K562 (cell line): ENCODE data around the gene ESR2. TPM values are rescaled to one million over a fixed set of nuclear protein-coding genes. Genes with fewer than 3 reads are reported as not detected.
A peak's percentile ranks its signal among the peaks of the same experiment; 100 is the strongest.

ENCODE experiments used
- BCOR ChIP-seq: fragments of 450-650 bp; IDR thresholded peaks from 2 replicates; pipeline ENCODE4 v1.6.1; 2016
- BRD9 ChIP-seq: fragments of 450-650 bp; IDR thresholded peaks from 2 replicates; pipeline ENCODE4 v1.6.1; 2018; ENCODE audit warnings: low read depth; ENCODE audit not compliant: partially characterized antibody
- CEBPG ChIP-seq, 3 experiments: fragments of 200-800 bp in 1 of 3; sonication (Bioruptor generic) in 1 of 3; sonication (generic) in 1 of 3; formaldehyde crosslinking in 1 of 3; IDR thresholded peaks in 2 of 3; conservative IDR thresholded peaks in 1 of 3; 2 replicates each; pipeline versions ENCODE4 v1.6.1 to v1.8.0; 2016 to 2022; ENCODE audit warnings: missing compliant biosample characterization in 2 of 3, missing genetic modification characterization in 2 of 3, mild to moderate bottlenecking in 1 of 3, missing genetic modification reagents in 1 of 3
- FOXJ2 ChIP-seq: fragments of 200-800 bp; sonication (Bioruptor generic); IDR thresholded peaks from 2 replicates; pipeline ENCODE4 v1.6.1; 2016; ENCODE audit warnings: missing genetic modification characterization, missing compliant biosample characterization
- FOXJ3 ChIP-seq: sonication (generic); formaldehyde crosslinking; IDR thresholded peaks from 2 replicates; pipeline ENCODE4 v1.4.0; 2020; ENCODE audit warnings: mild to moderate bottlenecking, missing genetic modification reagents
- GTF2B ChIP-seq: IDR thresholded peaks from 2 replicates; pipeline ENCODE4 v1.6.1; 2011; ENCODE audit not compliant: insufficient read length; ENCODE audit errors: extremely low read depth
- GTF2E2 ChIP-seq: fragments of 200-800 bp; sonication (Bioruptor generic); IDR thresholded peaks from 2 replicates; pipeline ENCODE4 v1.6.1; 2016; ENCODE audit warnings: missing genetic modification characterization, missing compliant biosample characterization
- MBD2 ChIP-seq: sonication (generic); IDR thresholded peaks from 2 replicates; pipeline ENCODE4 v1.6.1; 2016; ENCODE audit warnings: low read depth, borderline replicate concordance
- NFIX ChIP-seq: fragments of 250-450 bp; sonication (Bioruptor Pico); IDR thresholded peaks from 2 replicates; pipeline ENCODE4 v1.4.0; 2020; ENCODE audit warnings: low read depth, mild to moderate bottlenecking, moderate library complexity
- RBFOX2 ChIP-seq: fragments of 200-400 bp; formaldehyde crosslinking; IDR thresholded peaks from 2 replicates; pipeline ENCODE4 v1.6.1; 2017; ENCODE audit warnings: low read depth, mild to moderate bottlenecking, low read length, moderate library complexity
- RFX1 ChIP-seq: fragments of 450-650 bp; IDR thresholded peaks from 2 replicates; pipeline ENCODE4 v1.6.1; 2016; ENCODE audit warnings: mild to moderate bottlenecking, moderate library complexity
- SMARCC2 ChIP-seq: fragments of 450-650 bp; IDR thresholded peaks from 2 replicates; pipeline ENCODE4 v1.6.1; 2017; ENCODE audit warnings: antibody characterized with exemption, moderate library complexity, mild to moderate bottlenecking, low read depth
- SPI1 ChIP-seq: IDR thresholded peaks from 2 replicates; pipeline ENCODE4 v1.6.1; 2011; ENCODE audit warnings: low read depth, low read length, control low read depth, borderline replicate concordance
- STAT5B ChIP-seq: fragments of 250-450 bp; sonication (Bioruptor Pico); IDR thresholded peaks from 2 replicates; pipeline ENCODE4 v1.8.0; 2021; ENCODE audit warnings: mild to moderate bottlenecking, inconsistent platforms
- SUPT5H ChIP-seq: fragments of 450-650 bp; IDR thresholded peaks from 2 replicates; pipeline ENCODE4 v1.6.1; 2016
- TAF7 ChIP-seq: fragments of 450-650 bp; IDR thresholded peaks from 2 replicates; pipeline ENCODE4 v1.6.1; 2016; ENCODE audit warnings: missing genetic modification characterization, missing compliant biosample characterization
- ZBTB7A ChIP-seq: IDR thresholded peaks from 2 replicates; pipeline ENCODE4 v1.6.1; 2011; ENCODE audit warnings: low read depth, mild to moderate bottlenecking, low read length, moderate library complexity, borderline replicate concordance; ENCODE audit not compliant: control insufficient read depth
- ZNF444 ChIP-seq: fragments of 250-450 bp; sonication (Bioruptor Pico); IDR thresholded peaks from 2 replicates; pipeline ENCODE4 v1.4.0; 2020; ENCODE audit warnings: mild to moderate bottlenecking, moderate library complexity
- ZNF57 ChIP-seq: fragments of 450-650 bp; formaldehyde crosslinking; IDR thresholded peaks from 2 replicates; pipeline ENCODE4 v1.4.0; 2020; ENCODE audit warnings: mild to moderate bottlenecking, moderate library complexity
- polyA plus RNA-seq, 8 experiments: library from polyadenylated mRNA; depleted of rRNA in 4 of 8; stranded (reverse) in 5 of 8; unstranded in 3 of 8; fragments of >200 nt; fragmentation: Nextera tagmentation in 2 of 8; fragmentation: Illumina TruSeq in 1 of 8; extraction: Ambion mirVana in 2 of 8; extraction: Trizol in 1 of 8; gene quantifications; 2 replicates each; pipeline versions ENCODE4 v1.2.1 to v1.2.3, GENCODE V29; 2011 to 2014; ENCODE audit warnings: inconsistent platforms in 1 of 8, missing spikeins in 1 of 8
- total RNA-seq, 7 experiments: library from RNA; depleted of rRNA in 6 of 7; stranded (reverse); fragments of >200 nt in 6 of 7; fragmentation: Illumina TruSeq in 2 of 7; extraction: Trizol in 2 of 7; gene quantifications; 2 replicates each; pipeline versions ENCODE4 v1.2.1 to v1.2.3, GENCODE V29; 2011 to 2021; ENCODE audit warnings: low replicate concordance in 1 of 7
- TF ChIP-seq, protein P1 (sequence below): sonication (generic); formaldehyde crosslinking; IDR thresholded peaks from 2 replicates; pipeline ENCODE4 v1.8.0; 2022; ENCODE audit warnings: missing genetic modification reagents, mild to moderate bottlenecking, moderate library complexity, borderline replicate concordance
- TF ChIP-seq, protein P2 (sequence below): sonication (generic); formaldehyde crosslinking; IDR thresholded peaks from 2 replicates; pipeline ENCODE4 v1.8.1; 2022; ENCODE audit warnings: missing genetic modification reagents
- TF ChIP-seq, protein P3 (sequence below): sonication (generic); formaldehyde crosslinking; IDR thresholded peaks from 2 replicates; pipeline ENCODE4 v1.8.0; 2023; ENCODE audit warnings: mild to moderate bottlenecking, missing genetic modification reagents
- TF ChIP-seq, protein P4 (sequence below): fragments of 450-650 bp; formaldehyde crosslinking; IDR thresholded peaks from 2 replicates; pipeline ENCODE4 v1.4.0; 2020; ENCODE audit warnings: mild to moderate bottlenecking, moderate library complexity

The ESR2 gene
- total and polyA plus RNA-seq, 9 of the 15 experiments (the other 6 are each of a cell fraction or from before 2014, with no cell fraction given): 0.07 to 3.8 (median 2.0) TPM

DNA sequence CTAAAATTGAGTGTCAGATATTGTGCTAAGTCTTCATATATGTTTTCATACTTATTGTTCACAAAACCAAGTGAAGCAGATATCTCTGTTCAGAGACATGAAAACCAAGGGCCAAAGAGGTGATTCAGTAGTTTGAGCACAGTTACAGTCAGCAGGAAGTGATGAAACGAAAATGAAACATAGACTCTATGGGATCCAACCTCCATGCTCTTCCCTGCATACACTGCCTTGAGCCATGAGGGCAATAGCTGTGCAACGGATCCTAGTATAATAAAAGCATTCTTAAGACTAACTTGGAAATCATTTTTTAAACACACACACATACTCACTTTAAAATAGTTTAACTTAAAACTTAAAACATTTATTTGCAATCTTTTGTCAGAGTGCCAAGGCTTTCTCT is 27.9 kb downstream of the ESR2 start (continued):
- TF ChIP-seq, protein P1, sequence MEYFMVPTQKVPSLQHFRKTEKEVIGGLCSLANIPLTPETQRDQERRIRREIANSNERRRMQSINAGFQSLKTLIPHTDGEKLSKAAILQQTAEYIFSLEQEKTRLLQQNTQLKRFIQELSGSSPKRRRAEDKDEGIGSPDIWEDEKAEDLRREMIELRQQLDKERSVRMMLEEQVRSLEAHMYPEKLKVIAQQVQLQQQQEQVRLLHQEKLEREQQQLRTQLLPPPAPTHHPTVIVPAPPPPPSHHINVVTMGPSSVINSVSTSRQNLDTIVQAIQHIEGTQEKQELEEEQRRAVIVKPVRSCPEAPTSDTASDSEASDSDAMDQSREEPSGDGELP (CRISPR knock-in tag): no peak
- TF ChIP-seq TAF7: no peak
- no peak for TF ChIP-seq SMARCC2
- peak; percentile 56; the same call in 1 of the 2 replicates for TF ChIP-seq CEBPG (CRISPR knock-in tag; IDR thresholded peaks at IDR 0.05)
- TF ChIP-seq CEBPG (tag; conservative IDR thresholded peaks at IDR 0.05 in 1 of 2, IDR thresholded peaks at IDR 0.05 in 1 of 2): peak; percentile 11 to 80; a peak in 3 of 4 replicates
- no peak for TF ChIP-seq NFIX (CRISPR knock-in tag)
- TF ChIP-seq GTF2B: no peak
- TF ChIP-seq, protein P2, sequence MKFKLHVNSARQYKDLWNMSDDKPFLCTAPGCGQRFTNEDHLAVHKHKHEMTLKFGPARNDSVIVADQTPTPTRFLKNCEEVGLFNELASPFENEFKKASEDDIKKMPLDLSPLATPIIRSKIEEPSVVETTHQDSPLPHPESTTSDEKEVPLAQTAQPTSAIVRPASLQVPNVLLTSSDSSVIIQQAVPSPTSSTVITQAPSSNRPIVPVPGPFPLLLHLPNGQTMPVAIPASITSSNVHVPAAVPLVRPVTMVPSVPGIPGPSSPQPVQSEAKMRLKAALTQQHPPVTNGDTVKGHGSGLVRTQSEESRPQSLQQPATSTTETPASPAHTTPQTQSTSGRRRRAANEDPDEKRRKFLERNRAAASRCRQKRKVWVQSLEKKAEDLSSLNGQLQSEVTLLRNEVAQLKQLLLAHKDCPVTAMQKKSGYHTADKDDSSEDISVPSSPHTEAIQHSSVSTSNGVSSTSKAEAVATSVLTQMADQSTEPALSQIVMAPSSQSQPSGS (CRISPR knock-in tag): no peak
- TF ChIP-seq FOXJ2 (tag): no peak
- TF ChIP-seq, protein P3, sequence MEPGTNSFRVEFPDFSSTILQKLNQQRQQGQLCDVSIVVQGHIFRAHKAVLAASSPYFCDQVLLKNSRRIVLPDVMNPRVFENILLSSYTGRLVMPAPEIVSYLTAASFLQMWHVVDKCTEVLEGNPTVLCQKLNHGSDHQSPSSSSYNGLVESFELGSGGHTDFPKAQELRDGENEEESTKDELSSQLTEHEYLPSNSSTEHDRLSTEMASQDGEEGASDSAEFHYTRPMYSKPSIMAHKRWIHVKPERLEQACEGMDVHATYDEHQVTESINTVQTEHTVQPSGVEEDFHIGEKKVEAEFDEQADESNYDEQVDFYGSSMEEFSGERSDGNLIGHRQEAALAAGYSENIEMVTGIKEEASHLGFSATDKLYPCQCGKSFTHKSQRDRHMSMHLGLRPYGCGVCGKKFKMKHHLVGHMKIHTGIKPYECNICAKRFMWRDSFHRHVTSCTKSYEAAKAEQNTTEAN: no peak
- TF ChIP-seq MBD2: no peak
- no peak for TF ChIP-seq BCOR
- TF ChIP-seq FOXJ3 (CRISPR knock-in tag): no peak
- no peak for TF ChIP-seq RFX1
- TF ChIP-seq RBFOX2: peak; percentile 28; the same call in 1 of the 2 replicates
- TF ChIP-seq SUPT5H: no peak
- no peak for TF ChIP-seq STAT5B
- TF ChIP-seq GTF2E2 (tag): no peak
- TF ChIP-seq BRD9: no peak
- TF ChIP-seq ZNF57 (CRISPR knock-in tag): no peak
- no peak for TF ChIP-seq ZNF444
- no peak for TF ChIP-seq SPI1
- TF ChIP-seq, protein P4, sequence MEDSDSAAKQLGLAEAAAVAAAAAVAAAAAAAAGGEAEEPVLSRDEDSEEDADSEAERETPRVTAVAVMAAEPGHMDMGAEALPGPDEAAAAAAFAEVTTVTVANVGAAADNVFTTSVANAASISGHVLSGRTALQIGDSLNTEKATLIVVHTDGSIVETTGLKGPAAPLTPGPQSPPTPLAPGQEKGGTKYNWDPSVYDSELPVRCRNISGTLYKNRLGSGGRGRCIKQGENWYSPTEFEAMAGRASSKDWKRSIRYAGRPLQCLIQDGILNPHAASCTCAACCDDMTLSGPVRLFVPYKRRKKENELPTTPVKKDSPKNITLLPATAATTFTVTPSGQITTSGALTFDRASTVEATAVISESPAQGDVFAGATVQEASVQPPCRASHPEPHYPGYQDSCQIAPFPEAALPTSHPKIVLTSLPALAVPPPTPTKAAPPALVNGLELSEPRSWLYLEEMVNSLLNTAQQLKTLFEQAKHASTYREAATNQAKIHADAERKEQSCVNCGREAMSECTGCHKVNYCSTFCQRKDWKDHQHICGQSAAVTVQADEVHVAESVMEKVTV (CRISPR knock-in tag): no peak
- TF ChIP-seq ZBTB7A: no peak
